SK-N-SH (cell line): Measurements from ENCODE around the gene TACC2. TPM values are rescaled to one million over a fixed set of nuclear protein-coding genes. Genes with fewer than 3 reads are reported as not detected.

Experiments used
- CTCF ChIA-PET: fragments of 300-600, 350-600 bp; formaldehyde crosslinking; extraction: SDS; loops from one replicate; lab custom pipeline; 2021; lab: Yijun Ruan, JAX
- POLR2A ChIA-PET: fragments of 350-600 bp; sonication (Branson Sonifier 250); formaldehyde crosslinking; extraction: SDS; loops from one replicate; lab custom pipeline; 2020; ENCODE audit warnings: antibody characterized with exemption, inconsistent platforms; lab: Yijun Ruan, JAX
- DNase-seq: peaks from one replicate; pipeline ENCODE4 v3.0.0; 2012
- H2AFZ ChIP-seq: fragments of 200-600 bp; sonication (generic); 2 replicates; pipeline ENCODE4 v1.8.1; 2016; ENCODE audit warnings: antibody characterized with exemption, mild to moderate bottlenecking, low read depth
- H3F3A ChIP-seq: fragments of 200-600 bp; sonication (generic); replicated peaks from 2 replicates; pipeline ENCODE3; 2016; ENCODE audit warnings: antibody characterized with exemption, mild to moderate bottlenecking; ENCODE audit not compliant: insufficient read depth
- H3K27ac ChIP-seq, 2 experiments: fragments of 200-500 bp in 1 of 2; fragments of 200-600 bp in 1 of 2; sonication (Bioruptor generic) in 1 of 2; sonication (generic), shearing (Covaris generic) in 1 of 2; 2 replicates each; pipeline versions ENCODE4 v1.5.1 to v1.6.1; 2014 to 2016; ENCODE audit warnings: low read depth in 2 of 2, inconsistent platforms in 1 of 2, low read length in 1 of 2, mild to moderate bottlenecking in 1 of 2, mixed read lengths in 1 of 2
- H3K27me3 ChIP-seq: fragments of 200-600 bp; sonication (generic), shearing (Covaris generic); 2 replicates; pipeline ENCODE4 v1.6.1; 2016; ENCODE audit warnings: mixed run types; ENCODE audit not compliant: insufficient read depth
- H3K36me3 ChIP-seq, 2 experiments: fragments of 200-500 bp in 1 of 2; fragments of 200-600 bp in 1 of 2; sonication (Bioruptor generic) in 1 of 2; sonication (generic) in 1 of 2; replicated peaks in 1 of 2; 2 replicates each; pipeline versions ENCODE3 to v1.5.1; 2014 to 2016; ENCODE audit warnings: low read length in 1 of 2, mild to moderate bottlenecking in 1 of 2; ENCODE audit not compliant: insufficient read depth in 2 of 2, control insufficient read depth in 1 of 2
- H3K4me1 ChIP-seq, 2 experiments: fragments of 200-500 bp in 1 of 2; fragments of 200-600 bp in 1 of 2; sonication (Bioruptor generic) in 1 of 2; sonication (generic), shearing (Covaris generic) in 1 of 2; 2 replicates each; pipeline versions ENCODE4 v1.5.1 to v1.6.1; 2014 to 2016; ENCODE audit warnings: low read depth in 1 of 2, low read length in 1 of 2, mixed run types in 1 of 2; ENCODE audit not compliant: insufficient read depth in 2 of 2, control insufficient read depth in 1 of 2
- H3K4me2 ChIP-seq: fragments of 200-600 bp; sonication (generic), shearing (Covaris generic); 2 replicates; pipeline ENCODE4 v1.6.1; 2017; ENCODE audit warnings: mixed run types
- H3K4me3 ChIP-seq, 2 experiments: fragments of 200-500 bp in 1 of 2; fragments of 200-600 bp in 1 of 2; sonication (Bioruptor generic) in 1 of 2; sonication (generic), shearing (Covaris generic) in 1 of 2; 2 replicates each; pipeline versions ENCODE4 v1.5.1 to v1.8.1; 2014 to 2016; ENCODE audit warnings: low read depth in 2 of 2, inconsistent platforms in 1 of 2, low read length in 1 of 2, mild to moderate bottlenecking in 1 of 2, mixed read lengths in 1 of 2, moderate library complexity in 1 of 2
- H3K79me2 ChIP-seq: fragments of 200-600 bp; sonication (generic); 2 replicates; pipeline ENCODE4 v1.8.1; 2017; ENCODE audit warnings: mild to moderate bottlenecking; ENCODE audit not compliant: insufficient read depth
- H3K9ac ChIP-seq: fragments of 200-600 bp; sonication (generic); 2 replicates; pipeline ENCODE4 v1.6.1; 2017; ENCODE audit warnings: mixed run types
- H3K9me2 ChIP-seq: fragments of 200-600 bp; sonication (generic); 2 replicates; pipeline ENCODE4 v1.6.1; 2017; ENCODE audit warnings: mixed run types
- H3K9me3 ChIP-seq: fragments of 200-600 bp; sonication (generic); 2 replicates; pipeline ENCODE4 v1.6.1; 2017; ENCODE audit warnings: mixed run types, mild to moderate bottlenecking, moderate library complexity
- H4K20me1 ChIP-seq: fragments of 200-600 bp; sonication (generic); 2 replicates; pipeline ENCODE4 v1.6.1; 2017; ENCODE audit warnings: mild to moderate bottlenecking, mixed run types; ENCODE audit not compliant: insufficient read depth
- CHD2 ChIP-seq: fragments of 150-350 bp; IDR thresholded peaks from 2 replicates; pipeline ENCODE4 v1.6.1; 2018; ENCODE audit warnings: low read length; ENCODE audit not compliant: partially characterized antibody
- EP300 ChIP-seq, 2 experiments: IDR thresholded peaks; 2 replicates each; pipeline versions ENCODE4 v1.4.0 to v1.6.1; 2012; ENCODE audit warnings: borderline replicate concordance in 1 of 2, low read depth in 1 of 2, low read length in 1 of 2
- FOXJ3 ChIP-seq: sonication (generic); formaldehyde crosslinking; IDR thresholded peaks from 2 replicates; pipeline ENCODE4 v1.5.1; 2020; ENCODE audit warnings: mild to moderate bottlenecking, missing genetic modification reagents
- GABPA ChIP-seq: IDR thresholded peaks from 2 replicates; pipeline ENCODE4 v1.4.0; 2012; ENCODE audit warnings: low read depth, mild to moderate bottlenecking
- NFIC ChIP-seq: IDR thresholded peaks from 2 replicates; pipeline ENCODE4 v1.4.0; 2012; ENCODE audit warnings: borderline replicate concordance
- POLR2AphosphoS5 ChIP-seq: IDR thresholded peaks from 2 replicates; pipeline ENCODE4 v1.6.1; 2012; ENCODE audit warnings: low read depth, low read length
- RAD21 ChIP-seq: IDR thresholded peaks from 2 replicates; pipeline ENCODE4 v1.6.1; 2012; ENCODE audit warnings: mild to moderate bottlenecking, low read length
- TEAD4 ChIP-seq: IDR thresholded peaks from 2 replicates; pipeline ENCODE4 v1.4.0; 2012; ENCODE audit warnings: mild to moderate bottlenecking, borderline replicate concordance; ENCODE audit not compliant: insufficient read depth
- WGBS: methylation state at CpG from one replicate; pipeline ENCODE4 v1.1.6; 2017; ENCODE audit warnings: low lambda C conversion rate; 5-methylcytosine and 5-hydroxymethylcytosine counted together
- polyA plus RNA-seq, 3 experiments: library from polyadenylated mRNA; depleted of rRNA; stranded (reverse); fragments of >200 nt; gene quantifications; 2 replicates each; pipeline ENCODE4 v1.2.3, GENCODE V29; 2012
- TF ChIP-seq, protein P1 (sequence below): IDR thresholded peaks from 2 replicates; pipeline ENCODE4 v1.4.0; 2012; ENCODE audit warnings: low read depth, borderline replicate concordance
- TF ChIP-seq, protein P2 (sequence below): IDR thresholded peaks from 2 replicates; pipeline ENCODE4; 2012
- TF ChIP-seq, protein P3 (sequence below): IDR thresholded peaks from 2 replicates; pipeline ENCODE4 v1.4.0; 2012; ENCODE audit warnings: low read depth
- TF ChIP-seq, protein P4 (sequence below): IDR thresholded peaks from 2 replicates; pipeline ENCODE4 v1.6.1; 2012; ENCODE audit warnings: mild to moderate bottlenecking, low read depth, low read length, moderate library complexity

Gene TACC2
- polyA plus RNA-seq, 1 of the 3 experiments (the other 2 are of a cell fraction): 8.8 TPM

DNA sequence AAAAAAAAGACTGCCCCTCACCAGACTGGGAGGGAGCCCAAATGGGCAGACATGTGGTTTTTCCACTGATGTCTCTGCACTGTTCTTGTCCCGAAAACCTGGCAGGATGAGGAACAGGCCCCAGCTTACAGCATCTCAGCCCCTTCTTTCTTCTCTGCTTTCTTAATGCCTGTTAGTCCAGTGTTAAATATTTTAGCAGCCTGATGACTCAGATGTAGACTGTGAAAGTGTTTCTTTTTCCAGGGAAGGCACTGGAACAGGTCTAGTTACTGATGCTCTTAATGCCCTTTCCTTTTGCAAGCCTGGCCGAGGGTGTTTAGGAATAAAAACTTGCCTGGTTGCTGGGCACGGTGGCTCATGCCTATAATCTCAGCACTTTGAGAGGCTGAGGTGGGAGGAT lies 107.7 kb downstream of the TACC2 start:
- Histone ChIP-seq H3K9me2 (no peaks in the 10 kb centered on the region), H3K36me3 (no peaks in the 10 kb centered on the region), H4K20me1 (no peaks in the 10 kb centered on the region), H3K27me3 (no peaks in the 10 kb centered on the region; the same call in 1 of the 2 replicates), H3K27ac (no peak overlapping the region), H3K9me3 (no peaks in the 10 kb centered on the region), H3K4me2 (no peak overlapping the region), H3F3A (no peaks in the 10 kb centered on the region), H3K4me3 (no peak overlapping the region), H3K4me1 (peaks cover 0 to 10% of the 10 kb centered on the region in 2 experiments; a peak in 1 of 4 replicates), H2AFZ (no peak overlapping the region), H3K9ac (no peak overlapping the region), H3K79me2 (no peaks in the 10 kb centered on the region)
- ChIA-PET POLR2A (no interaction called here), CTCF (no interaction called here)
- 78% methylated on average over 3 of the region's 3 CpGs for WGBS
- DNase-seq: no peak
- no peak for TF ChIP-seq POLR2AphosphoS5
- no peak for TF ChIP-seq TEAD4
- TF ChIP-seq, protein P1, sequence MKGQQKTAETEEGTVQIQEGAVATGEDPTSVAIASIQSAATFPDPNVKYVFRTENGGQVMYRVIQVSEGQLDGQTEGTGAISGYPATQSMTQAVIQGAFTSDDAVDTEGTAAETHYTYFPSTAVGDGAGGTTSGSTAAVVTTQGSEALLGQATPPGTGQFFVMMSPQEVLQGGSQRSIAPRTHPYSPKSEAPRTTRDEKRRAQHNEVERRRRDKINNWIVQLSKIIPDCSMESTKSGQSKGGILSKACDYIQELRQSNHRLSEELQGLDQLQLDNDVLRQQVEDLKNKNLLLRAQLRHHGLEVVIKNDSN: no peak

DNA sequence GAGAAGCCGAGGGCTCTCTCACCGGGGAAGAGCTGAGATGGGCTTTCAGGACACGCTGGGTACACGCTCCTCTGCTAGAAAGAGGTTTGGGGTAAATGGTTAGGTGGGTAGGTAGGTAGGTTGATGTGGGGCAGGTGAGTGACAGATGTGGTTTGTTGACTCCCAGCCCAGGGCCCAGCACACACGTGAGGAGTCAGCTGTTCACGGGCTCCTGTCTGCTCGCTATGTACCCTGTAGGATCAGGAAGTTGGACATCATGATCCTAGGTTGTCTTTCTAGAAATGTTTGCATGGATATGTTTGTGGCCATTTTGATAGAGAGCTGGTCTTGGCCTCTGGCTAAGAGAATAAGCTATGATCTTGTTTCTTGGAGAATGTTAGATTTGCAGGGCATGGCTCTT lies 109.0 kb downstream of the TACC2 start:
- Histone ChIP-seq H3F3A (no peaks in the 10 kb centered on the region), H3K4me3 (no peak overlapping the region), H2AFZ (no peak overlapping the region), H3K9me3 (no peaks in the 10 kb centered on the region), H3K79me2 (no peaks in the 10 kb centered on the region), H3K27ac (no peak overlapping the region), H3K9ac (no peak overlapping the region), H3K9me2 (no peaks in the 10 kb centered on the region), H3K27me3 (no peaks in the 10 kb centered on the region; the same call in 1 of the 2 replicates), H4K20me1 (no peaks in the 10 kb centered on the region), H3K4me2 (no peak overlapping the region), H3K4me1 (peaks cover 0 to 10% of the 10 kb centered on the region in 2 experiments; a peak in 1 of 4 replicates), H3K36me3 (no peaks in the 10 kb centered on the region)
- POLR2A ChIA-PET: no interaction called here
- WGBS: 91% methylated on average over 5 of the region's 7 CpGs
- TF ChIP-seq, protein P2, sequence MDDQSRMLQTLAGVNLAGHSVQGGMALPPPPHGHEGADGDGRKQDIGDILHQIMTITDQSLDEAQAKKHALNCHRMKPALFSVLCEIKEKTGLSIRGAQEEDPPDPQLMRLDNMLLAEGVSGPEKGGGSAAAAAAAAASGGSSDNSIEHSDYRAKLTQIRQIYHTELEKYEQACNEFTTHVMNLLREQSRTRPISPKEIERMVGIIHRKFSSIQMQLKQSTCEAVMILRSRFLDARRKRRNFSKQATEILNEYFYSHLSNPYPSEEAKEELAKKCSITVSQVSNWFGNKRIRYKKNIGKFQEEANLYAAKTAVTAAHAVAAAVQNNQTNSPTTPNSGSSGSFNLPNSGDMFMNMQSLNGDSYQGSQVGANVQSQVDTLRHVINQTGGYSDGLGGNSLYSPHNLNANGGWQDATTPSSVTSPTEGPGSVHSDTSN: no peak
- TF ChIP-seq RAD21 (no peak), EP300 (IDR thresholded peaks at IDR 0.05; ENCODE audit: borderline replicate concordance in 1 of 2, low read depth in 1 of 2, low read length in 1 of 2) (no peak), GABPA (no peak), FOXJ3 (no peak), CHD2 (no peak), NFIC (no peak)
- TF ChIP-seq, protein P3, sequence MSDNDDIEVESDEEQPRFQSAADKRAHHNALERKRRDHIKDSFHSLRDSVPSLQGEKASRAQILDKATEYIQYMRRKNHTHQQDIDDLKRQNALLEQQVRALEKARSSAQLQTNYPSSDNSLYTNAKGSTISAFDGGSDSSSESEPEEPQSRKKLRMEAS: no peak
- TF ChIP-seq, protein P4, sequence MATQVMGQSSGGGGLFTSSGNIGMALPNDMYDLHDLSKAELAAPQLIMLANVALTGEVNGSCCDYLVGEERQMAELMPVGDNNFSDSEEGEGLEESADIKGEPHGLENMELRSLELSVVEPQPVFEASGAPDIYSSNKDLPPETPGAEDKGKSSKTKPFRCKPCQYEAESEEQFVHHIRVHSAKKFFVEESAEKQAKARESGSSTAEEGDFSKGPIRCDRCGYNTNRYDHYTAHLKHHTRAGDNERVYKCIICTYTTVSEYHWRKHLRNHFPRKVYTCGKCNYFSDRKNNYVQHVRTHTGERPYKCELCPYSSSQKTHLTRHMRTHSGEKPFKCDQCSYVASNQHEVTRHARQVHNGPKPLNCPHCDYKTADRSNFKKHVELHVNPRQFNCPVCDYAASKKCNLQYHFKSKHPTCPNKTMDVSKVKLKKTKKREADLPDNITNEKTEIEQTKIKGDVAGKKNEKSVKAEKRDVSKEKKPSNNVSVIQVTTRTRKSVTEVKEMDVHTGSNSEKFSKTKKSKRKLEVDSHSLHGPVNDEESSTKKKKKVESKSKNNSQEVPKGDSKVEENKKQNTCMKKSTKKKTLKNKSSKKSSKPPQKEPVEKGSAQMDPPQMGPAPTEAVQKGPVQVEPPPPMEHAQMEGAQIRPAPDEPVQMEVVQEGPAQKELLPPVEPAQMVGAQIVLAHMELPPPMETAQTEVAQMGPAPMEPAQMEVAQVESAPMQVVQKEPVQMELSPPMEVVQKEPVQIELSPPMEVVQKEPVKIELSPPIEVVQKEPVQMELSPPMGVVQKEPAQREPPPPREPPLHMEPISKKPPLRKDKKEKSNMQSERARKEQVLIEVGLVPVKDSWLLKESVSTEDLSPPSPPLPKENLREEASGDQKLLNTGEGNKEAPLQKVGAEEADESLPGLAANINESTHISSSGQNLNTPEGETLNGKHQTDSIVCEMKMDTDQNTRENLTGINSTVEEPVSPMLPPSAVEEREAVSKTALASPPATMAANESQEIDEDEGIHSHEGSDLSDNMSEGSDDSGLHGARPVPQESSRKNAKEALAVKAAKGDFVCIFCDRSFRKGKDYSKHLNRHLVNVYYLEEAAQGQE: no peak
- TF ChIP-seq, protein P1: no peak
- CTCF ChIA-PET: interaction anchor here (0.7 to 4.6 kb wide), 2 partner anchors 14 to 45 kb away, joined by 3 to 21 read pairs; no protein-coding TSS in a partner anchor
- no peak for DNase-seq
